GM12878 (cell line): ENCODE data around the gene GALNT11.

Experiments used
- ASH2L ChIP-seq: fragments of 300-600, 200-600 bp; sonication (generic); IDR thresholded peaks from 2 replicates; pipeline ENCODE4 v1.6.1; 2017; ENCODE audit warnings: low read depth, mild to moderate bottlenecking, borderline replicate concordance
- EGR1 ChIP-seq, 2 experiments: IDR thresholded peaks; 1 replicate in 1 of 2; 2 replicates in 1 of 2; pipeline ENCODE4 v1.6.1; 2011 to 2012; ENCODE audit warnings: low read depth in 2 of 2, low read length in 2 of 2, borderline replicate concordance in 1 of 2, mild to moderate bottlenecking in 1 of 2, moderate library complexity in 1 of 2
- EP300 ChIP-seq, 2 experiments: fragments of 150-350 bp in 1 of 2; IDR thresholded peaks; 2 replicates each; pipeline ENCODE4 v1.6.1; 2011 to 2012; ENCODE audit warnings: low read depth in 2 of 2, low read length in 2 of 2, borderline replicate concordance in 1 of 2, improper control_type of control experiment in 1 of 2, inconsistent platforms in 1 of 2; ENCODE audit not compliant: control insufficient read depth in 1 of 2
- JUND ChIP-seq: IDR thresholded peaks from 2 replicates; pipeline ENCODE4 v1.6.1; 2012; ENCODE audit warnings: low read depth, mild to moderate bottlenecking, low read length, improper control_type of control experiment, moderate library complexity
- POLR2A ChIP-seq: IDR thresholded peaks from 2 replicates; pipeline ENCODE4 v1.6.1; 2011; ENCODE audit warnings: low read depth, mild to moderate bottlenecking, low read length
- RFX5 ChIP-seq: IDR thresholded peaks from 2 replicates; pipeline ENCODE4 v1.6.1; 2011; ENCODE audit warnings: low read depth, low read length, improper control_type of control experiment
- SMC3 ChIP-seq: IDR thresholded peaks from 2 replicates; pipeline ENCODE4 v1.6.1; 2011; ENCODE audit warnings: low read length, improper control_type of control experiment, borderline replicate concordance
- SREBF2 ChIP-seq: IDR thresholded peaks from 2 replicates; pipeline ENCODE4 v1.6.1; 2012; ENCODE audit warnings: mild to moderate bottlenecking, low read length
- SUZ12 ChIP-seq: fragments of 200-600 bp; sonication (generic); IDR thresholded peaks from one replicate; pipeline ENCODE4 v1.6.1; 2018; ENCODE audit warnings: antibody characterized with exemption, mild to moderate bottlenecking; ENCODE audit not compliant: unreplicated experiment
- TAF1 ChIP-seq: IDR thresholded peaks from 2 replicates; pipeline ENCODE4 v1.6.1; 2011; ENCODE audit warnings: mild to moderate bottlenecking, low read depth, low read length, borderline replicate concordance
- TF ChIP-seq, protein P1 (sequence below): fragments of 450-650 bp; IDR thresholded peaks from 2 replicates; pipeline ENCODE4 v1.6.1; 2017; ENCODE audit warnings: antibody characterized with exemption, mild to moderate bottlenecking, moderate library complexity
- TF ChIP-seq, protein P2 (sequence below): IDR thresholded peaks from 2 replicates; pipeline ENCODE4 v1.6.1; 2011; ENCODE audit warnings: mild to moderate bottlenecking, low read depth, low read length, moderate library complexity; ENCODE audit not compliant: insufficient replicate concordance
- TF ChIP-seq, protein P3 (sequence below), 3 experiments: IDR thresholded peaks in 2 of 3; conservative IDR thresholded peaks in 1 of 3; 2 replicates each; pipeline ENCODE4 v1.5.1; 2011; ENCODE audit warnings: low read depth in 3 of 3, low read length in 3 of 3, mild to moderate bottlenecking in 3 of 3, control low read depth in 2 of 3, moderate library complexity in 2 of 3, inconsistent platforms in 1 of 3, mixed read lengths in 1 of 3; ENCODE audit not compliant: control insufficient read depth in 2 of 3, insufficient read depth in 1 of 3; ENCODE audit errors: extremely low read depth in 1 of 3

DNA sequence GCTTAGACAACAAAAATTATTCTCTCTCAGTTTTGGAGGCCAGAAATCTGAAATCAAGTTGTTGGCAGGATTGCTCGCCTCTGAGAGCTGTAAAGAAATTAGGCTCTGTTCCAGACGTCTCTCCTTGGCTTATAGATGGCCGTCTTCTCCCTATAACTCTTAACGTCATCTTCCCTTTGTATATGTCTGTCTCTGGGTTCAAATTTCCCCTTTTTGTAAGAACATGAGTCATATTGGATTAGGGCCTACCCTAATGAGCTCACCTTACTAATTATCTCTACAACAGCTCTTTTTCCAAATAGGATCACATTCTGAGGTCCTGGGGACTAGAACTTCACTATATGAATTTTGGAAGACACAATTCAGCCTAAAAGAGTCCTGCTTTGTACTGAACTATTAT, 46.9 kb upstream of the GALNT11 start:
- no peak for TF ChIP-seq ASH2L
- TF ChIP-seq, protein P1, sequence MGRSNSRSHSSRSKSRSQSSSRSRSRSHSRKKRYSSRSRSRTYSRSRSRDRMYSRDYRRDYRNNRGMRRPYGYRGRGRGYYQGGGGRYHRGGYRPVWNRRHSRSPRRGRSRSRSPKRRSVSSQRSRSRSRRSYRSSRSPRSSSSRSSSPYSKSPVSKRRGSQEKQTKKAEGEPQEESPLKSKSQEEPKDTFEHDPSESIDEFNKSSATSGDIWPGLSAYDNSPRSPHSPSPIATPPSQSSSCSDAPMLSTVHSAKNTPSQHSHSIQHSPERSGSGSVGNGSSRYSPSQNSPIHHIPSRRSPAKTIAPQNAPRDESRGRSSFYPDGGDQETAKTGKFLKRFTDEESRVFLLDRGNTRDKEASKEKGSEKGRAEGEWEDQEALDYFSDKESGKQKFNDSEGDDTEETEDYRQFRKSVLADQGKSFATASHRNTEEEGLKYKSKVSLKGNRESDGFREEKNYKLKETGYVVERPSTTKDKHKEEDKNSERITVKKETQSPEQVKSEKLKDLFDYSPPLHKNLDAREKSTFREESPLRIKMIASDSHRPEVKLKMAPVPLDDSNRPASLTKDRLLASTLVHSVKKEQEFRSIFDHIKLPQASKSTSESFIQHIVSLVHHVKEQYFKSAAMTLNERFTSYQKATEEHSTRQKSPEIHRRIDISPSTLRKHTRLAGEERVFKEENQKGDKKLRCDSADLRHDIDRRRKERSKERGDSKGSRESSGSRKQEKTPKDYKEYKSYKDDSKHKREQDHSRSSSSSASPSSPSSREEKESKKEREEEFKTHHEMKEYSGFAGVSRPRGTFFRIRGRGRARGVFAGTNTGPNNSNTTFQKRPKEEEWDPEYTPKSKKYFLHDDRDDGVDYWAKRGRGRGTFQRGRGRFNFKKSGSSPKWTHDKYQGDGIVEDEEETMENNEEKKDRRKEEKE: no peak
- no peak for TF ChIP-seq RFX5
- TF ChIP-seq EGR1 (IDR thresholded peaks at IDR 0.05; ENCODE audit: borderline replicate concordance in 1 of 2, low read depth in 2 of 2, low read length in 2 of 2): no peak
- no peak for TF ChIP-seq SMC3
- TF ChIP-seq EP300 (IDR thresholded peaks at IDR 0.05; ENCODE audit: borderline replicate concordance in 1 of 2, control insufficient read depth in 1 of 2, low read depth in 2 of 2, low read length in 2 of 2): no peak
- no peak for TF ChIP-seq JUND
- no peak for TF ChIP-seq POLR2A
- no peak for TF ChIP-seq SREBF2
- TF ChIP-seq, protein P2, sequence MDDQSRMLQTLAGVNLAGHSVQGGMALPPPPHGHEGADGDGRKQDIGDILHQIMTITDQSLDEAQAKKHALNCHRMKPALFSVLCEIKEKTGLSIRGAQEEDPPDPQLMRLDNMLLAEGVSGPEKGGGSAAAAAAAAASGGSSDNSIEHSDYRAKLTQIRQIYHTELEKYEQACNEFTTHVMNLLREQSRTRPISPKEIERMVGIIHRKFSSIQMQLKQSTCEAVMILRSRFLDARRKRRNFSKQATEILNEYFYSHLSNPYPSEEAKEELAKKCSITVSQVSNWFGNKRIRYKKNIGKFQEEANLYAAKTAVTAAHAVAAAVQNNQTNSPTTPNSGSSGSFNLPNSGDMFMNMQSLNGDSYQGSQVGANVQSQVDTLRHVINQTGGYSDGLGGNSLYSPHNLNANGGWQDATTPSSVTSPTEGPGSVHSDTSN: no peak
- TF ChIP-seq TAF1: no peak
- TF ChIP-seq, protein P3, sequence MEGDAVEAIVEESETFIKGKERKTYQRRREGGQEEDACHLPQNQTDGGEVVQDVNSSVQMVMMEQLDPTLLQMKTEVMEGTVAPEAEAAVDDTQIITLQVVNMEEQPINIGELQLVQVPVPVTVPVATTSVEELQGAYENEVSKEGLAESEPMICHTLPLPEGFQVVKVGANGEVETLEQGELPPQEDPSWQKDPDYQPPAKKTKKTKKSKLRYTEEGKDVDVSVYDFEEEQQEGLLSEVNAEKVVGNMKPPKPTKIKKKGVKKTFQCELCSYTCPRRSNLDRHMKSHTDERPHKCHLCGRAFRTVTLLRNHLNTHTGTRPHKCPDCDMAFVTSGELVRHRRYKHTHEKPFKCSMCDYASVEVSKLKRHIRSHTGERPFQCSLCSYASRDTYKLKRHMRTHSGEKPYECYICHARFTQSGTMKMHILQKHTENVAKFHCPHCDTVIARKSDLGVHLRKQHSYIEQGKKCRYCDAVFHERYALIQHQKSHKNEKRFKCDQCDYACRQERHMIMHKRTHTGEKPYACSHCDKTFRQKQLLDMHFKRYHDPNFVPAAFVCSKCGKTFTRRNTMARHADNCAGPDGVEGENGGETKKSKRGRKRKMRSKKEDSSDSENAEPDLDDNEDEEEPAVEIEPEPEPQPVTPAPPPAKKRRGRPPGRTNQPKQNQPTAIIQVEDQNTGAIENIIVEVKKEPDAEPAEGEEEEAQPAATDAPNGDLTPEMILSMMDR (IDR thresholded peaks at IDR 0.05 in 2 of 3, conservative IDR thresholded peaks at IDR 0.05 in 1 of 3; ENCODE audit: control insufficient read depth in 2 of 3, extremely low read depth in 1 of 3, insufficient read depth in 1 of 3, low read depth in 3 of 3, low read length in 3 of 3): no peak
- no peak for TF ChIP-seq SUZ12
